H1 (cell line): ENCODE data around the gene SLC17A5. TPM values are rescaled to one million over a fixed set of nuclear protein-coding genes. Genes with fewer than 3 reads are reported as not detected.
"Not testable (repeated sequence)": the region's sequence is repeated elsewhere in the genome, so short reads cannot be mapped to it uniquely, and the experiment has no call there.

Source experiments
- CTCF ChIA-PET: fragments of 300-600 bp; sonication (Branson Sonifier 250); formaldehyde crosslinking; loops from one replicate; lab custom pipeline; 2021; ENCODE audit not compliant: partially characterized antibody; lab: Charles Lee
- POLR2A ChIA-PET: fragments of 300-600 bp; sonication (Branson Sonifier 250); formaldehyde crosslinking; loops from one replicate; lab custom pipeline; 2021; ENCODE audit warnings: inconsistent platforms; ENCODE audit not compliant: partially characterized antibody; lab: Charles Lee
- DNase-seq, 2 experiments: peaks; one replicate each; pipeline versions ENCODE4 v3.0.0 to v3.0.0-alpha.2; 2010 to 2022; ENCODE audit warnings: low spot score in 2 of 2, low read depth in 1 of 2, mixed read lengths in 1 of 2
- FAIRE-seq: peaks from 2 replicates; lab custom pipeline; 2011; peaks lifted over from hg19 to GRCh38; lab: Jason Lieb, UNC
- H2AFZ ChIP-seq: 2 replicates; pipeline ENCODE4 v1.8.1; 2012; ENCODE audit warnings: low read length, inconsistent platforms
- H2AK5ac ChIP-seq: 2 replicates; pipeline ENCODE4 v1.6.1; 2013; ENCODE audit warnings: low read depth, low read length
- H2BK120ac ChIP-seq: replicated peaks from 2 replicates; pipeline ENCODE3; 2013; ENCODE audit warnings: low read depth, low read length, inconsistent platforms
- H2BK12ac ChIP-seq: 2 replicates; pipeline ENCODE4 v1.6.1; 2013; ENCODE audit warnings: low read depth, low read length
- H2BK15ac ChIP-seq: 2 replicates; pipeline ENCODE4 v1.6.1; 2013; ENCODE audit warnings: low read length
- H2BK20ac ChIP-seq: 2 replicates; pipeline ENCODE4 v1.6.1; 2013; ENCODE audit warnings: low read length
- H2BK5ac ChIP-seq: 2 replicates; pipeline ENCODE4 v1.6.1; 2013; ENCODE audit warnings: low read depth, low read length
- H3K14ac ChIP-seq: 2 replicates; pipeline ENCODE4 v1.6.1; 2013; ENCODE audit warnings: inconsistent platforms; ENCODE audit not compliant: insufficient read length
- H3K18ac ChIP-seq: 2 replicates; pipeline ENCODE4 v1.6.1; 2013; ENCODE audit warnings: low read length; ENCODE audit errors: extremely low read depth
- H3K23ac ChIP-seq: 2 replicates; pipeline ENCODE4 v1.6.1; 2013; ENCODE audit warnings: inconsistent platforms; ENCODE audit not compliant: insufficient read length
- H3K23me2 ChIP-seq: 2 replicates; pipeline ENCODE4 v1.6.1; 2013; ENCODE audit warnings: low read depth, low read length
- H3K27ac ChIP-seq: 2 replicates; pipeline ENCODE4 v1.6.1; 2011; ENCODE audit warnings: low read depth, low read length, inconsistent platforms
- H3K27me3 ChIP-seq, 4 experiments: replicated peaks in 1 of 4; 1 replicate in 1 of 4; 2 replicates in 3 of 4; pipeline versions ENCODE4 v1.6.1 to v1.8.1; 2011 to 2013; ENCODE audit warnings: low read length in 3 of 4, mild to moderate bottlenecking in 3 of 4, inconsistent platforms in 2 of 4, mixed read lengths in 2 of 4, moderate library complexity in 1 of 4; ENCODE audit not compliant: control insufficient read depth in 3 of 4, insufficient read depth in 3 of 4; ENCODE audit errors: extremely low read depth in 1 of 4
- H3K36me3 ChIP-seq, 4 experiments: 2 replicates each; pipeline versions ENCODE4 v1.6.1 to v1.8.1; 2011 to 2013; ENCODE audit warnings: mild to moderate bottlenecking in 4 of 4, low read length in 3 of 4, moderate library complexity in 2 of 4, control low read depth in 1 of 4, inconsistent platforms in 1 of 4; ENCODE audit not compliant: insufficient read depth in 4 of 4, control insufficient read depth in 2 of 4
- H3K4ac ChIP-seq: replicated peaks from 2 replicates; pipeline ENCODE3; 2013; ENCODE audit warnings: low read length, low read depth, mixed read lengths, inconsistent platforms; ENCODE audit not compliant: insufficient read length
- H3K4me1 ChIP-seq, 4 experiments: replicated peaks in 1 of 4; 1 replicate in 1 of 4; 2 replicates in 3 of 4; pipeline versions ENCODE4 v1.6.1 to v1.8.1; 2011 to 2013; ENCODE audit warnings: low read length in 3 of 4, inconsistent platforms in 2 of 4, mixed read lengths in 1 of 4; ENCODE audit not compliant: insufficient read depth in 4 of 4, control insufficient read depth in 3 of 4
- H3K4me2 ChIP-seq, 2 experiments: 2 replicates each; pipeline versions ENCODE4 v1.6.1 to v1.8.1; 2011 to 2013; ENCODE audit warnings: low read depth in 2 of 2, low read length in 2 of 2, control low read depth in 1 of 2, inconsistent platforms in 1 of 2, mild to moderate bottlenecking in 1 of 2; ENCODE audit not compliant: insufficient read depth in 1 of 2
- H3K4me3 ChIP-seq, 4 experiments: fragments of 200-600, 300-600 bp in 1 of 4; sonication (generic), shearing (Covaris generic), sonication (Bioruptor Twin) in 1 of 4; 2 replicates each; pipeline versions ENCODE4 v1.5.1 to v1.8.1; 2011 to 2016; ENCODE audit warnings: low read length in 4 of 4, low read depth in 3 of 4, control low read depth in 2 of 4, inconsistent platforms in 2 of 4, mild to moderate bottlenecking in 2 of 4, mixed read lengths in 1 of 4, moderate library complexity in 1 of 4; ENCODE audit not compliant: insufficient read depth in 2 of 4; ENCODE audit errors: extremely low read depth in 1 of 4
- H3K56ac ChIP-seq: replicated peaks from 2 replicates; pipeline ENCODE3; 2013; ENCODE audit warnings: low read depth, mild to moderate bottlenecking, mixed read lengths, low read length, inconsistent platforms; ENCODE audit not compliant: insufficient read length
- H3K79me1 ChIP-seq: 2 replicates; pipeline ENCODE4 v1.6.1; 2013; ENCODE audit warnings: low read depth, low read length, control low read depth
- H3K79me2 ChIP-seq, 2 experiments: 2 replicates each; pipeline versions ENCODE4 v1.6.1 to v1.8.1; 2012 to 2013; ENCODE audit warnings: low read length in 2 of 2, mild to moderate bottlenecking in 2 of 2, inconsistent platforms in 1 of 2; ENCODE audit not compliant: insufficient read depth in 2 of 2, control insufficient read depth in 1 of 2
- H3K9ac ChIP-seq, 4 experiments: replicated peaks in 1 of 4; 1 replicate in 1 of 4; 2 replicates in 3 of 4; pipeline versions ENCODE4 v1.6.1 to v1.8.1; 2011 to 2013; ENCODE audit warnings: low read depth in 3 of 4, low read length in 3 of 4, control low read depth in 2 of 4, mild to moderate bottlenecking in 2 of 4, moderate library complexity in 2 of 4, inconsistent platforms in 1 of 4; ENCODE audit errors: extremely low read depth in 1 of 4
- H3K9me3 ChIP-seq, 2 experiments: 2 replicates each; pipeline versions ENCODE4 v1.6.1 to v1.8.1; 2012 to 2013; ENCODE audit warnings: mild to moderate bottlenecking in 2 of 2, moderate library complexity in 2 of 2, control low read depth in 1 of 2, inconsistent platforms in 1 of 2, low read depth in 1 of 2, low read length in 1 of 2, mixed read lengths in 1 of 2; ENCODE audit not compliant: insufficient read depth in 2 of 2
- H4K20me1 ChIP-seq, 2 experiments: replicated peaks in 1 of 2; 2 replicates each; pipeline versions ENCODE3 to v1.8.1; 2011 to 2013; ENCODE audit warnings: inconsistent platforms in 2 of 2, low read length in 2 of 2, mild to moderate bottlenecking in 1 of 2; ENCODE audit not compliant: insufficient read depth in 2 of 2, control insufficient read depth in 1 of 2
- H4K5ac ChIP-seq: 2 replicates; pipeline ENCODE4 v1.6.1; 2013; ENCODE audit warnings: low read length, low read depth, mixed read lengths, inconsistent platforms; ENCODE audit not compliant: insufficient read length
- H4K8ac ChIP-seq: 2 replicates; pipeline ENCODE4 v1.8.0; 2013; ENCODE audit warnings: mild to moderate bottlenecking, moderate library complexity, low read length, inconsistent platforms; ENCODE audit not compliant: insufficient read depth; ENCODE audit errors: extremely low read depth
- H4K91ac ChIP-seq: replicated peaks from 2 replicates; pipeline ENCODE3; 2013; ENCODE audit warnings: low read length, mixed read lengths, inconsistent platforms; ENCODE audit not compliant: insufficient read length
- WGBS, 2 experiments: shearing (Covaris generic) in 1 of 2; methylation state at CpG; one replicate each; pipeline versions ENCODE4 v1.1.6 to v1.1.7; 2013 to 2015; ENCODE audit warnings: low lambda C conversion rate in 2 of 2, mixed read lengths in 2 of 2, inconsistent platforms in 1 of 2, low coverage in 1 of 2, missing lambda C conversion rate in 1 of 2; ENCODE audit not compliant: insufficient replicate concordance in 2 of 2, insufficient coverage in 1 of 2, insufficient read length in 1 of 2; ENCODE audit errors: extremely low coverage in 1 of 2, missing lambda C conversion rate in 1 of 2; 5-methylcytosine and 5-hydroxymethylcytosine counted together
- polyA plus RNA-seq, 7 experiments: library from polyadenylated mRNA; depleted of rRNA in 3 of 7; stranded (reverse) in 5 of 7; unstranded in 2 of 7; fragments of >200 nt in 5 of 7; fragments of 200-250 nt in 2 of 7; gene quantifications; 1 replicate in 5 of 7; 2 replicates in 1 of 7; 4 replicates in 1 of 7; pipeline versions ENCODE4 v1.2.1 to v1.2.3, GENCODE V29; 2011 to 2013; ENCODE audit warnings: missing spikeins in 2 of 7, mixed read lengths in 2 of 7
- total RNA-seq: library from RNA; stranded (reverse); fragmentation: NEBNext Ultra II Directional; extraction: Animal tissue kit (Norgen Biotek cat#: 25700); gene quantifications from 2 replicates; pipeline ENCODE4 v1.2.1, GENCODE V29; 2021

The SLC17A5 gene
- total and polyA plus RNA-seq, 2 of the 8 experiments (the other 6 are each of a cell fraction or from before 2014, with no cell fraction given) = 11.0 to 11.9 TPM

DNA sequence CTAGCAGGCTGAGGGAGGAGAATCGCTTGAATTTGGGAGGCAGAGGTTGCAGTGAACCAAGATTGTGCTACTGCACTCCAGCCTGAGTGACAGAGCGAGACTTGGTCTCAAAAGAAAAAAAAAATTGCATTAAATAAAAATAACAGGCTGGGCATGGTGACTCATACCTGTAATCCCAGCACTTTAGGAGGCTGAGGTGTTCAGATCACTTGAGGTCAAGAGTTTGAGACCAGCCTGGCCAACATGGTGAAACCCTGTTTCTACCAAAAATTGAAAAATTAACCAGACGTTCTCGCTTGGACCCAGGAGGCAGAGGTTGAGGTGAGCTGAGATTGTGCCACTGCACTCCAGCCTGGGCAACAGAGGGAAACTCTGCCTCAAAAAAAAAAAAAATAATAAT is 102.7 kb downstream of the SLC17A5 start:
- H3K23ac ChIP-seq, DNase-seq, H3K4me2 ChIP-seq, H3K14ac ChIP-seq, H3K18ac ChIP-seq, H3K4me1 ChIP-seq, FAIRE-seq, H3K4me3 ChIP-seq, H2BK120ac ChIP-seq, H3K27me3 ChIP-seq, H3K36me3 ChIP-seq, H2AFZ ChIP-seq, H4K91ac ChIP-seq, H2BK5ac ChIP-seq, H3K9ac ChIP-seq, H2BK15ac ChIP-seq, H3K56ac ChIP-seq, H4K8ac ChIP-seq, H3K27ac ChIP-seq, H3K9me3 ChIP-seq, H3K79me2 ChIP-seq, H4K5ac ChIP-seq, H2BK12ac ChIP-seq, H3K23me2 ChIP-seq, H3K4ac ChIP-seq, H4K20me1 ChIP-seq, H2AK5ac ChIP-seq, H3K79me1 ChIP-seq, H2BK20ac ChIP-seq: not testable (repeated sequence)
- ChIA-PET POLR2A (interaction anchor here (1.0 to 17.5 kb wide), 2 partner anchors 18 to 33 kb away, joined by 3 to 267 read pairs; partner anchors contain the start of gene EEF1A1), CTCF (interaction anchor here (1.3 to 1.5 kb wide), 2 partner anchors 29 to 60 kb away, joined by 3 to 7 read pairs; no protein-coding TSS in a partner anchor)
- 97% methylated on average over 4 of the region's 4 CpGs; no CpG with 5 or more reads in 1 of the 2 experiments for WGBS, 2 experiments
